KG1 (cell line): ENCODE measurements around the gene OTUD3.

Experiments
- DNase-seq: peaks from one replicate; lab custom pipeline; 2025; lab: John Stamatoyannopoulos, UW

The OTUD3 gene

GRCh38 chr1:19955534-19956170 is 73.5 kb downstream of the OTUD3 start:
- no peak for DNase-seq

- no peak for DNase-seq
These were observed 75.6 kb downstream of the OTUD3 start for GRCh38 chr1:19957779-19958178.

- no peak for DNase-seq
These were observed 78.4 kb downstream of the OTUD3 start for GRCh38 chr1:19960591-19960990.
